Astrocyte (in vitro differentiated cells and primary cell): ENCODE data around the gene GRK3.
"Not testable (repeated sequence)": the region's sequence is repeated elsewhere in the genome, so short reads cannot be mapped to it uniquely, and the experiment has no call there.

Experiments used
- EZH2 ChIP-seq: IDR thresholded peaks from 2 replicates; pipeline ENCODE4 v1.6.1; 2012; ENCODE audit warnings: mild to moderate bottlenecking, low read length, inconsistent platforms; ENCODE audit not compliant: insufficient read depth
- TF ChIP-seq, protein P1 (sequence below): IDR thresholded peaks from 2 replicates; pipeline ENCODE4 v1.5.1; 2011; ENCODE audit warnings: low read depth, mild to moderate bottlenecking, inconsistent platforms, low read length, moderate library complexity; ENCODE audit not compliant: insufficient read depth

DNA sequence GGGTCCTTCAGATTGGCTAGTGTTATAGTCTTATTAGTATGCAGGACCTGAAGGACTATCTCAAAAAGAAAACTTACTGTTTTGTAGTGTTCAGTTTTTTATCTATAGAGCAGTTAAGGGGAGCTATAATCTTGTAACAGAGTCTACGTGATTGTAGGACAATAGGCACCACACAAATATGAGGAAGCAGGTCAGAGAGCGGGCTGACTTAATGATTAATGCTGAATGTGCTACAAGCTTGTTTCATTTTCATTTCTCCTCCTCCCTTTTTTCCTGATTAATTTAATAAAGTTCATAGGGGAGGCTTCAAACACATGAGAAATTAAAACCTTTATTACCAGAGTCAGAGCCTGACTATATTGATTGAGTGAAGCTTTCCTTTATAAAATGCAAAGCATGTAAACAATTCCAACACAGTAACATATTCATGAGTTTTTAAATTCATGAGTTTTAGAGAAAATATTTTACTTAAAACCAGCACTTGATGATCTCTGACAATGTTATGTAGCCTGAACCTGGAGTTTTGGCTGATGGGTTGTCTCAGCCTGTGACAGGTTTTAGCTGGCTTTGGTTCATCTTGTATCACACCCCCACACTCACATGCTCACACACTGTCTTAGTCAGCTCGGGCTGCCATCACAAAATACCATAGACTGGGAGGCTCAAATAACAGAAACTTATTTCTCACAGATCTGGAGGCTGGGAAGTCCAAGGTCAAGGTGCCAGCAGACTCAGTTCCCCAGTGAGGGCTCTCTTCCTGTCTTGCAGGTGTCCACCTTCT, 38.5 kb upstream of the GRK3 start:
- TF ChIP-seq, protein P1, sequence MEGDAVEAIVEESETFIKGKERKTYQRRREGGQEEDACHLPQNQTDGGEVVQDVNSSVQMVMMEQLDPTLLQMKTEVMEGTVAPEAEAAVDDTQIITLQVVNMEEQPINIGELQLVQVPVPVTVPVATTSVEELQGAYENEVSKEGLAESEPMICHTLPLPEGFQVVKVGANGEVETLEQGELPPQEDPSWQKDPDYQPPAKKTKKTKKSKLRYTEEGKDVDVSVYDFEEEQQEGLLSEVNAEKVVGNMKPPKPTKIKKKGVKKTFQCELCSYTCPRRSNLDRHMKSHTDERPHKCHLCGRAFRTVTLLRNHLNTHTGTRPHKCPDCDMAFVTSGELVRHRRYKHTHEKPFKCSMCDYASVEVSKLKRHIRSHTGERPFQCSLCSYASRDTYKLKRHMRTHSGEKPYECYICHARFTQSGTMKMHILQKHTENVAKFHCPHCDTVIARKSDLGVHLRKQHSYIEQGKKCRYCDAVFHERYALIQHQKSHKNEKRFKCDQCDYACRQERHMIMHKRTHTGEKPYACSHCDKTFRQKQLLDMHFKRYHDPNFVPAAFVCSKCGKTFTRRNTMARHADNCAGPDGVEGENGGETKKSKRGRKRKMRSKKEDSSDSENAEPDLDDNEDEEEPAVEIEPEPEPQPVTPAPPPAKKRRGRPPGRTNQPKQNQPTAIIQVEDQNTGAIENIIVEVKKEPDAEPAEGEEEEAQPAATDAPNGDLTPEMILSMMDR = not testable (repeated sequence)
- TF ChIP-seq EZH2 = not testable (repeated sequence)
